T1000 (cell line): ENCODE data around the gene ING1.
"Not testable (repeated sequence)": the region's sequence is repeated elsewhere in the genome, so short reads cannot be mapped to it uniquely, and the experiment has no call there.

ENCODE experiments used
- DNase-seq: peaks from one replicate; lab custom pipeline; 2025; ENCODE audit warnings: mixed read lengths; lab: John Stamatoyannopoulos, UW

ING1 gene

GRCh38 chr13:110695774-110696173 is 17.7 kb upstream of the ING1 start:
- DNase-seq = not testable (repeated sequence)

- no peak for DNase-seq
Measured at GRCh38 chr13:110696776-110697175, 16.7 kb upstream of the ING1 start.

- no peak for DNase-seq
Measured at GRCh38 chr13:110697842-110698241, 15.7 kb upstream of the ING1 start.

GRCh38 chr13:110698689-110699088 is 14.8 kb upstream of the ING1 start:
- no peak for DNase-seq

DNA sequence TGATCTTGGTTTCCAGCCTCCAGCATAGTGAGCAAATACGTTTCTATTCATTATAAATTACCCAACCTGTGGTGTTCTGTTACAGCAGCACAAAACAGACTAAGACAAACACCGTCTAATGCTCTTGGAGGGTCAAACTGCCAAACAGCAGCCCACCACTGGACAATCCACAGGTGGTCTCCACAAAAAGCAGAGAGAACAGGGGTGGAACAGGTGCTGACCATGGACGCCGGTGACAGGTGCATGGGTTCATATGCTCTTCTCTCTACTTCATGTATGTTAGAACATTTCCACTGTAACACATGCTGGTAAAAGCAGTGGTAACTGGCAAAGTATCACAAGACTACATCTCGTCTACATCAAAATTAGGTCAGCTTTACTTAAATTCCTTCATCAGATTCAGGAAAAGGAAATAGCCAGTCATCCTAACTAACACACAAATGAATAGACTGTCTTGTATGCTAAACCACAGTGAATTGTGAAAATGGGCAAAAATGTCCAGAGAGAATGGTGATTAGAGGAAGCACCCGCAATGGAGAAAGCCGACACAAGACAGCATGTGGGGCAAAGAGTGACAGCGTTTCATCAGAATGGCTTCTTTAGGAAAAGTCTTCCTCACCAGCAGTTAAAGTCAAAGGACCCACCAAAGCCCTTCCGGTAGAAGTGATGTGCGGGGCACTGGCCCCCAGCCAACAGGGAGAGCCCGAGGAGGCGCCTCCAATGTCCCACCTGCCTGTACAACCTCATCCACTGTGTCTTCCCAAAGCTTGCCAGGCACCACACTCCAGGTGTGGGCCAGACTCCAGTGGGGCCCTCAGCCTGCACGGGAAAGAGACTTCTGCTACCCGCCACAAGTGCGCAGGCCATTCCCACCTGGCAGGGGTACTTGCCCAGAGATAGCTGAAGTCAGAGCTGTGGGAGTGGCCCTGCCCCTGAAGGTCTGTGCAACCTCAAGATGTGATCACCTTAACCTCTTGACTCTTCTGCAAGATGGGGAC is 14.1 kb upstream of the ING1 start:
- no peak for DNase-seq

DNA sequence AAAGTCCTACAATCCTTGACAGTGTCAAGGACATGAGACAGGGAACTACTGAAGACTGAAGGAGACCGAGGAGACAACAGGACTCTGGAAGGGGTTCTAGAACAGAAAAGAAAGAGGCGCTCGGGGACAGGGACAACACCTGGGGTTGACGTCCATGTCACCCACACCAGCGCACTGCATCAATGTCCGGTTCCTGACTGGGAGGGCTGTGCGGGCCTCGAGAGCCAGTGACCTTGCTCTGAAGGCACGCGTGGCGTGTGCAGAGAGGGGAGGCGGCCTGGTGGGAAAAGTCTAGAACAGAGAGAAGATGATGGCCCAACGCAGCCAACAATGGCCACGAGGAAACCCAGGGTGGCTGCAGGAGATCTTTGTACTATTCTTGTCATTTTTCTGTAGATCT is 13.3 kb upstream of the ING1 start:
- no peak for DNase-seq

- no peak for DNase-seq
Measured at GRCh38 chr13:110700641-110701040, 12.9 kb upstream of the ING1 start.

DNA sequence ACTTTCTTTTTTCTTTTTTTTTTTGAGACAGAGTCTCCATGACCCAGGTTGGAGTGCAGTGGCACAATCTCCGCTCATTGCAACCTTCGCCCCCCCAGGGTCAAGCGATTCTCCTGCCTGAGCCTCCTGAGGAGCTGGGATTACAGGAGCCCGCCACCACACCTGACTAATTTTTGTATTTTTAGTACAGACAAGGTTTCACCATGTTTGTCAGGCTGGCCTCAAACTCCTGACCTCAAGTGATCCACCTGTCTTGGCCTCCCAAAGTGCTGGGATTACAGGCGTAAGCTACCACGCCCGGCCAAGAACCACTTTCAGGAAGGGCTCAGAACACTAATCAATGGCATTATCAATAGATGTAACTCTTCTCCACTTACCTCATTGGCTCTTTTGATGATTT is 12.4 kb upstream of the ING1 start:
- not testable (repeated sequence) for DNase-seq

DNA sequence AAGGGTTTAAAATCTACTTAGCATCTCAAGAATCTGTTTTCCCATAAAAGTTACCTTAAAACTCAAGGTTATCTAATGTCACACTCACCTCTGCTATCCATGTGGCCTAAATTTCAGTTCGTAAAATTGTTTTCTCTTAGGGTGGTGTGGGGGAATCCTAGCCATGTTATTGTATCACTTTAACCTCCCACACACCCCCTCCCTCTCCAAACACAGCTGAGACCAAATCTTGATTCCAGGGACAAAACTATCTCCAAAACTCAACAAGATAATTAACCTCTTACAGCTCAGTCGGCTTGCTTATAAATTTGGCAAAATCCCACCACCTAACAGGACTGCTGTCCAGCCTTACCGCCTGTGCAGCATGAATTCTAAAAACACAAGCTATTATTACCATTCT is 11.4 kb upstream of the ING1 start:
- DNase-seq = no peak

GRCh38 chr13:110702591-110703526 is 10.6 kb upstream of the ING1 start:
- DNase-seq = no peak

DNA sequence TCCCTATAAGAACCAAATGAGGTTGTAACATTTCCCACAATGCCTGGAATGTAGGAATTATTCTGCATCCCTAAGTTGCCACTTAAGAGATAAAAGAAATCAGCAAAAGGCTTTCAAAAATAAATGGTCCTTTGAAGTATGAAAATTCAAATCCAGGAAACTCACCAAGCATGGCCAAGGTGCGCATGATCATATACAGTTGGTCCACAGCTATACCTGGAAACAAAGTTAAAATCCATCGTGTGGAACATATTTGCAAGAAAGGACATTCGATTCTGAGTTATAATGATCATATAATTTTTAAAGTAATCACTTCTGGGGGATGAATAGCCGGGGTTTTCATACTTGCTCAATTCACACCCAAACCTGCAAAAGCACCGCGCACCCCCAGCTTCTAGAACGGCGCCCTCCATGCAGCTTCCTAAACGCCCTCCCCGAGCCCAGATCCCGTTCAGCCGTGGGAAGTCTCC is 8.1 kb upstream of the ING1 start:
- no peak for DNase-seq

DNA sequence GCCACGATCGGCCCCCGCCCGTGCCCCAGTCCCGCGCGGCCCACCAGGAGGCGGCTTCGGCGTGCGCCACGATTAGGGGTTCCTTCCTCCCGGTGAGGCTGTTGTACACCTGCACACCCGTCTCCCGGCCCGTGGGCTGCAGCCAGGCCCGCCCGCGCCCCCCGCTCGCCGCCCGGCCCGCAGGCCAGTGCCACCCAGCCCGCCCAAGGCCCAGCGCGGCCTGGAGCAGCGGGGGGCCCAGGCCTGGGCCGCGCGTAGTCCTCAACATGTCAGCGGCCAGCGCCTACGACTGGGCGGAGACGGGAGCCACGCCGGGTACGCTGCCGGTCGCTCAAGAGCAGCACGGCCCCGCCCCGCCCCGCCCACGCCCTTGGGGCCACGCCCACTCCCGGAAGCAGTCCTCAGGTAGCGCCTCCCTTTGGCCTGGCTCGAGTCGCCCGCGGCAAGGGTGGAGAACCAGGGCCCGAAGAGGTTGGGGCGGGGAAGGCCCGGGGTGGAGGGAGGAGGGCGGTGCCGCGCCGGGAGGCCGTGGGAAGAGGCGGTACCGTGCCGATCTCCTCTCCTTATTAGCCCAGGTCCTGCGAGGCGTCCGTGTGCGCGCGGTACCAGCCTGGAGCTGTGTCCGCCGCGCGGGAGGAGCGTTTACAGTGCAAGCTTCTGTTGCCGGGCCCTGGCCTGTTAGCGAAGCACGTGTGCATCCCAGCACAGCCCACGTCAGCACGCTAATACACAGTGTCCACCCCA is 7.5 kb upstream of the ING1 start, which contains the start of gene CARS2:
CARS2 (minus strand) TSS at position 291 of the 744 bp plus-strand sequence; CDS start at position 268, 23 bp downstream.
- DNase-seq = peak; percentile 97

DNA sequence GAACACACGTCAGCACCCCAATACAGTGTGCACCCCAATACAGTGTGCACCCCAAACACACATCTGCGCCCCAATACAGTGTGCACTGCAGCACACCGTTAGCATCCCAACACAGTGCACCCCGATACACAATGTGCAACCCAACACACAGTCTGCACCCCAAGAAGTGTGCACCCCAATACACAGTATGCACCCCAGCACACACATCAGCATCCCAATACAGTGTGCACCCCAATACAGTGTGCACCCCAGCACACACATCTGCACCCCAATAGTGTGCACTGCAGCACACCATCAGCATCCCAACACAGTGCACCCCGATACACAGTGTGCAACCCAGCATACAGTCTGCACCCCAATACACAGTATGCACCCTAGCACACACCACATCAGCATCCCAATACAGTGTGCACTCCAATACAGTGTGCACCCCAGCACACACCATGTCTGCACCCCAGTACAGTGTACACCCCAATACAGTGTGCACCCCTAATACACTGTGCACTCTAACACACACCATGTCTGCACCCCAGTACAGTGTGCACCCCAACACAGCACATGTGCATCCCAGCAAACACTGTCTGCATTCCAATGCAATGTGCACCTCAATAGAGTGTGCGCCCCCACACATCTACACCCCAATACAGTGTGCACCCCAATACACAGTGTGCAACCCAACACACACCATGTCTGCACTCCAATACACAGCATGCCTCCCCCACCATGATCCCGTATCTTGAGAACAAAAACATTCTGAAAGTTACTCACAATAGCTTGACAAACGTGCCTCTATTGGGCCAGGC is 6.7 kb upstream of the ING1 start:
- no peak for DNase-seq

- DNase-seq = peak; percentile 77
Measured at GRCh38 chr13:110712081-110712848, 1.2 kb upstream of the ING1 start.

- DNase-seq = peak; percentile 99
Measured at GRCh38 chr13:110712849-110713641, 455 bp upstream of the ING1 start.

GRCh38 chr13:110713981-110714796 is 689 bp downstream of the ING1 start:
- DNase-seq = no peak

DNA sequence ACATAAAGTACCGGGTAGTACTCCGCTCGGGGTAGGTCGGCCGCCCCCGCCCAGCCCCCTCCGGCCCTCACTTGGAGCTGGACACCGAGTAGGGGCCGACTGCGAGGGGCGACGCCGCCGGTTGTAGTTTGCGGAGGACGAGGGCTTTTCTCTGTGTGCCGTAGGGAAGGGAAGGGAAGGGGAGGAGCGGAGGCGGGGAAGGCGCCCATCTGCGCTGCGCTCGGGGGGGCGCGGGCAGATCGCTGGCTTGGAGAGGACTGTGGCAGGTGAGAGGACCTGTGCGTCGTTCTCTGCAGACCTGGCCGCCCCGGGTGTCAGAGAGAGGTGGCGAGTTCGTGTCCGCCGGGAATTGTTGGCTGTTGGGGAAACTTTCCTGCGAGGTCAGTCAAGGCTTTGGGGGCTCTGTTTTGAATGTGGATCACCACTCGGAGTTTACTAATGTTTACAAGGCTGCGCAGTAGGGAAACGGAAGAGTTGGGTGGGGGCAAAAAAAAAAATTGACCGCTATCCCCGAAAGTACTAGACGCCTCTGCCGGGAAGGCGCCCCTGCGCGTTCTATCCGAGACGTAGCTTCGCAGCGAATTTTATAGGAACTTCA is 1.4 kb downstream of the ING1 start:
- DNase-seq = no peak
